GM18502 (cell line): ENCODE data around the gene MDN1.
"Not testable (repeated sequence)": the region's sequence is repeated elsewhere in the genome, so short reads cannot be mapped to it uniquely, and the experiment has no call there.

Experiments used
- ATAC-seq: cut with Tn5 transposase; IDR thresholded peaks from one replicate; pipeline ENCODE4 v1.9.1; 2021; ENCODE audit warnings: mild to moderate bottlenecking; ENCODE audit not compliant: unreplicated experiment, poor library complexity

Gene MDN1, protein sequence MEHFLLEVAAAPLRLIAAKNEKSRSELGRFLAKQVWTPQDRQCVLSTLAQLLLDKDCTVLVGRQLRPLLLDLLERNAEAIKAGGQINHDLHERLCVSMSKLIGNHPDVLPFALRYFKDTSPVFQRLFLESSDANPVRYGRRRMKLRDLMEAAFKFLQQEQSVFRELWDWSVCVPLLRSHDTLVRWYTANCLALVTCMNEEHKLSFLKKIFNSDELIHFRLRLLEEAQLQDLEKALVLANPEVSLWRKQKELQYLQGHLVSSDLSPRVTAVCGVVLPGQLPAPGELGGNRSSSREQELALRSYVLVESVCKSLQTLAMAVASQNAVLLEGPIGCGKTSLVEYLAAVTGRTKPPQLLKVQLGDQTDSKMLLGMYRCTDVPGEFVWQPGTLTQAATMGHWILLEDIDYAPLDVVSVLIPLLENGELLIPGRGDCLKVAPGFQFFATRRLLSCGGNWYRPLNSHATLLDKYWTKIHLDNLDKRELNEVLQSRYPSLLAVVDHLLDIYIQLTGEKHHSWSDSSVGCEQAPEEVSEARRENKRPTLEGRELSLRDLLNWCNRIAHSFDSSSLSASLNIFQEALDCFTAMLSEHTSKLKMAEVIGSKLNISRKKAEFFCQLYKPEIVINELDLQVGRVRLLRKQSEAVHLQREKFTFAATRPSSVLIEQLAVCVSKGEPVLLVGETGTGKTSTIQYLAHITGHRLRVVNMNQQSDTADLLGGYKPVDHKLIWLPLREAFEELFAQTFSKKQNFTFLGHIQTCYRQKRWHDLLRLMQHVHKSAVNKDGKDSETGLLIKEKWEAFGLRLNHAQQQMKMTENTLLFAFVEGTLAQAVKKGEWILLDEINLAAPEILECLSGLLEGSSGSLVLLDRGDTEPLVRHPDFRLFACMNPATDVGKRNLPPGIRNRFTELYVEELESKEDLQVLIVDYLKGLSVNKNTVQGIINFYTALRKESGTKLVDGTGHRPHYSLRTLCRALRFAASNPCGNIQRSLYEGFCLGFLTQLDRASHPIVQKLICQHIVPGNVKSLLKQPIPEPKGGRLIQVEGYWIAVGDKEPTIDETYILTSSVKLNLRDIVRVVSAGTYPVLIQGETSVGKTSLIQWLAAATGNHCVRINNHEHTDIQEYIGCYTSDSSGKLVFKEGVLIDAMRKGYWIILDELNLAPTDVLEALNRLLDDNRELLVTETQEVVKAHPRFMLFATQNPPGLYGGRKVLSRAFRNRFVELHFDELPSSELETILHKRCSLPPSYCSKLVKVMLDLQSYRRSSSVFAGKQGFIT (N-terminal part only)

DNA sequence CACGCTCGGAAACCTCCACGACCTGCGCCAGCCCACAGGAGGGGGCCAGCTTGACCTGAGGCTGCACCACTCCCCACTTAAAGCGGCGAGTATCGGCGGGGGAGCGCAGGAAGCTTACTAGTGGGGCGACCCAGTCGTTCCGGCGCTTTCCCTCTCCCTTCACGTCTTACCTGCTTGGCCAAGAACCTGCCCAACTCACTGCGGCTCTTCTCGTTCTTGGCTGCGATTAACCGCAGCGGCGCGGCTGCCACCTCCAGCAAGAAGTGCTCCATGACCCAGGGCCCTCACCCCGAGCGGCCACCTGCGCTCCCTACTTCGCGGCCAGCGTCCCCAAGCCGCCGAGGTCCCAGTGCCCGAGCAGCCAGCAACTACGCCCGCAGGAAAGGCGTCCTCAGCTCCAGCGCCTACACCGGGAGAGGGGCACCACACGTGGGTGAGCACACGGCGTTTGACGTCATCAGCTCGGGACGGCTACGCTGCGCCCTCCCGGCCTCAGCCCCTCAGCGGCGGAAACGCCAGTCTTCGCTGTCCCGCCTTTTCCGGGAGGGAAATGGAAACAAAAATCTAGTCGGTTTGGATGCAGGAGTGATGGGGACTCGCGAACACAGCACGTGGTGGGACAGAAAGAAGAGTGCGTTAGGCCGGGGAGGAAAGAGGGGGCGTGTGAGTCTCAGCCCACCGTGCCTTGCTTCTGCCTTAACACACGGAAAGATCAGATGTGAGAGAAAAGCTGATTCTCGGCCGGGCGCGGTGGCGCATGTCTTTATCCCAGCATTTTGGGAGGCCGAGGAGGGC, at the start of gene MDN1:
MDN1 (minus strand) TSS at position 459 of the 795 bp plus-strand sequence; CDS start at position 272, 187 bp downstream.
- peak; percentile 93 for ATAC-seq

DNA sequence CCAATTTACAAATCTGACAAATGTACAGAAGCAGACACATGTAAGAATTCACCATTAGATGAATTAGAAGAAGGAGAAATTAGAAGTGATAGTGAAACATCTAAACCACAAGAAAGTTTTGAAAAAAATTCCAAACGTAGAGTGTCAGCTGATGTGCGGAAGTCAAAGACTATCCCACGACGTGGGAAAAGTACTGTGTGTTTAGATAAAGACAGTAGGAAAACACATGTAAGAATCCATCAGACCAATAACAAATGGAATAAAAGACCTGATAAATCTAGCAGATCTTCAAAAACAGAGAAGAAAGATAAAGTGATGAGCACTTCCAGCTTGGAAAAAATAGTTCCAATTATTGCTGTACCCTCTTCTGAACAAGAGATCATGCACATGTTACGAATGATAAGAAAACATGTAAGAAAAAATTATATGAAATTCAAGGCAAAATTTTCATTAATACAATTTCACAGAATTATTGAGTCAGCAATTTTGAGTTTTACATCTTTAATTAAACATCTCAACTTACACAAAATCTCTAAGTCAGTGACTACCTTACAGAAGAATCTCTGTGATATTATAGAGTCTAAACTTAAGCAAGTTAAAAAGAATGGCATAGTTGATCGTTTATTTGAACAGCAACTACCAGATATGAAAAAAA, 46.6 kb upstream of the MDN1 start:
- no peak for ATAC-seq

DNA sequence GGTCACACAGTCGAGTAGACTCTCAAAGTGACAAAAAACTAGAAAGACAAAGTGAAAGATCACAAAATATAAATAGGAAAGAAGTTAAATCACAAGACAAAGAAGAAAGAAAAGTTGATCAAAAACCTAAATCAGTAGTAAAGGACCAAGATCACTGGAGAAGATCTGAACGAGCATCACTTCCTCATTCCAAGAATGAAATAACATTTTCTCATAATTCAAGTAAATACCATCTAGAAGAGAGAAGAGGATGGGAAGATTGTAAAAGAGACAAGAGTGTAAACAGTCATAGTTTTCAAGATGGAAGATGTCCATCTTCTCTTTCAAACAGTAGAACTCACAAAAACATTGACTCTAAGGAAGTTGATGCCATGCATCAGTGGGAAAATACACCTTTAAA, 43.1 kb upstream of the MDN1 start:
- ATAC-seq: peak; percentile 5

DNA sequence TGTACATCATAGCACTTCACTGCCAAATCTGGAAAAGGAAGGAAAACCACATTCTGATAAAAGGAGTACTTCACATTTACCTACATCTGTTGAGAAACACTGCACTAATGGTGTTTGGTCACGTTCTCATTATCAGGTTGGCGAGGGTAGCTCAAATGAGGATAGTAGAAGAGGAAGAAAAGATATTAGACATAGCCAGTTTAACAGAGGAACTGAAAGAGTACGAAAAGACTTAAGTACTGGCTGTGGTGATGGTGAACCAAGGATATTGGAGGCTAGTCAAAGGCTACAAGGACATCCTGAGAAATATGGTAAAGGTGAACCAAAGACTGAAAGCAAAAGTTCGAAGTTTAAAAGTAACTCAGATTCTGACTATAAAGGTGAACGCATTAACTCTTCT, 42.7 kb upstream of the MDN1 start:
- ATAC-seq: peak; percentile 74

DNA sequence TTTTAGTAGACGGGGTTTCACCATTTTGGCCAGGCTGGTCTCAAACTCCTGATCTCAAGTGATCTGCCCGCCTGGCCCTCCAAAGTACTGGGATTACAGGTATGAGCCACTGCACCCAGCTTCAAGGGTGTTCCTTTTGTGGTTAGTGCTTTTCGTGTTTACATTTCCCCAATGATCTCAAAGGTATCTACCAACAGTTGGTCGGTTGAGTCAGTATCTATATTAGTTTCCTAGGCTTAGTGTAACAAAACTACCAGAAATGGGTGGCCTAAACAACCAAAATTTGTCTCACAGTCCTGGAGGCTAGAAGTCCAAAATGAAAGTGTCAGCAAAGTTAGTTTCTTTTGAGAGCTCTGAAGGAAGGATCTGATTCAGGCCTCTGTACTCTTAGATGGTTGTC, 40.1 kb upstream of the MDN1 start:
- ATAC-seq: peak; percentile 70

DNA sequence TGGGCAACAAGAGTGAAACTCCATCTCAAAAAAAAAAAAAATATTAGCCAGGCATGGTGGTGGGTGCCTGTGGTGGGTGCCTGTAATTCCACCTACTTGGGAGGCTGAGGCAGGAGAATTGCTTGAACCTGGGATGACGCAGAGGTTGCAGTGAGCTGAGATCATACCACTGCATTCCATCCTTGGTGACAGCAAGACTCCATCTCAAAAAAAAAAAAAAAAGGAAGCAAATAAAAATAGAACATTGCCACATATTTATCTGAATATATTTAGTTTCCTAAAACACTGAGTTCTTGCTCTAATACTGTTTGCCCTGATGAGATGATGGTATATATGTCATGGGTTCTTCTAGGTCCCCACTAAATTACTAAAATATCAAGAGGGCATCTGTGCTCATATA, 38.4 kb upstream of the MDN1 start:
- ATAC-seq: no peak

DNA sequence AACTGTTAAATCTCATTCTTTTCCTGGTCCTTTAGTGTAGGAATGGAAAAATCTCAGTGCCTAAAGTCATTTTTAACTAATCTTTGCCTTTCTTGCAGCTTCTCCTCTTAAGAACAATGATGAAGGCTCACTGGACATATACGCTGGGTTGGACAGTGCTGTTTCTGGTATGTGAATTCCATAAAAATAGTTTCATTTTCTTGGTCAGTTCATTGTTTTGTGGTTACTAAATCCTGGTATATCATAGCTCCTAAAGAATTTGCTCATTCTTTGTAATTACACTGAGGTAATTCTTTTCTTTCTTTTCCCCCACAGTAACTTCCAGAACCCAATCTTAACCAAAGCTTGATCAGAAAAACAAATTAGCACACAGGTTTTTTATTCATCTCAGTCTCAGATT, 33.5 kb upstream of the MDN1 start:
- ATAC-seq: no peak

DNA sequence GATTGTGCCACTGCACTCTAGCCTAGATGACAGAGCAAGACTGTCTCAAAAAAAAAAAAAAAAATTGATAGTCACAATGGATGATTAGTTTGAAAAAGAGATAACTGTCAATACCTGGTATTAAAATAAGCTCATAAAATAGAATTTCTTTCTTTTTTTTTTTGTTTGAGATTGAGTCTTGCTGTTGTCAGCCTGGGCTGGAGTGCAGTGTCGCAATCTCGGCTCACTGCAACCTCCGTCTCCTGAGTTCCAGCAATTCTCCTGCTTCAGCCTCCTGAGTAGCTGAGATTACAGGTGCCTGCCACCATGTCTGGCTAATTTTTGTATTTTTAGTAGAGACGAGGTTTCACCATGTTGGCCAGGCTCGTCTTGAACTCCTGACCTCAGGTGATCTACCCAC, 27.9 kb upstream of the MDN1 start:
- ATAC-seq: not testable (repeated sequence)

DNA sequence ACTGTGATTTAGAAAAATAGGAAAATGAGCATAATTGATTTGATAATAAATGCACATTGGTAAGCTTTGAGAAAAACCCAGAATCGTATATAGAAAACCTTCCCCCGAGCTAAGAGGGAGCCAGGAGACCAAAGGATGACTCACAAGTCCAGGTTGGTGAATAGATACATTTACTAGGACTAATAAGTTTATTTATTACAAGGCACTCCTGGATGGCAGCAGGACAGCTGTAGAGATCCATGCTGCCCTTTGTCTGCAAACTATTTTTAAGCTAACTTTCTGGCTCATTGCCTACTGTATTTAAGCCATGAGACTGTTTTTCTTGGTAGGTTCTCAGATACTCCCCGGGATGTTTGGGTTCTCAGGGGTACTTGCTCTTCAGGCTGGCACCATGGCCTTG, 23.5 kb upstream of the MDN1 start:
- ATAC-seq: no peak

DNA sequence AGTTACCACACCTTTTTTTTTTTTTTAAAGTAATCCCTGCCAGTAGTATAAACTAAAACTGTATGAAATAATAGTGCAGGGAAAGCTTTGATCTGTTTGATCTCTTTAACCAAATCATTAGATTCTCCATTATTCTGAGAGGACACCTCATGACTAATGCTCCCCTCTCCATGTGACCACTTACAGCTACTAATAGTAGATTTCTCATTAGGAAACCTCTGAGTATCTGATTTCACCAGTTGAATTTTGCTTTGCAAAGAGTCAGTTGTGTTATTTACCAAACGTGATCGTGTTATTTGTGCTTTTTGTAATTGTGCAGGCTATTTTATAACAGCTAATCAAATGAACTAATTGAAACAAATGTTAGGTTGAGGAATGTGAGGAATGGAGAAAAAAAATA, 22.6 kb upstream of the MDN1 start:
- no peak for ATAC-seq

DNA sequence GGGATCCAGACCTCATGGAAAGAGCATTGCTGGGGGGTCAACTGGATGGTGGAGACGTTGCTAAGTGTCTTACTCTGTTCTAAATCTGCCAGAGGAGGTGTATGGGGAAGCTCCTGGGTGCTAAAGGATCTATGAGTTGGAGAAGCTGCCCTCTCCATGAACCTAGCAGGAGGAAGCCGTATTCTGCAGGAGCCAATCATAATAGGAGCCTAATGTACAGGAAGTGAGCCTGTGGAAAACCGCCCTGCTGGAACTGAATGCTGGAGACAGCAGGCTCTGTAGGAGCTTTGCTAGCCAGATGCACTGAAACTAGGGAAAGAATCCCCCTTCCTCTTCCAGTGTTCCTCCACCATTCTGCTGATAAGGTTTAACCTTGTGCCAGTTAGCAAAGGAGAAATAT, 20.9 kb upstream of the MDN1 start:
- ATAC-seq: no peak

DNA sequence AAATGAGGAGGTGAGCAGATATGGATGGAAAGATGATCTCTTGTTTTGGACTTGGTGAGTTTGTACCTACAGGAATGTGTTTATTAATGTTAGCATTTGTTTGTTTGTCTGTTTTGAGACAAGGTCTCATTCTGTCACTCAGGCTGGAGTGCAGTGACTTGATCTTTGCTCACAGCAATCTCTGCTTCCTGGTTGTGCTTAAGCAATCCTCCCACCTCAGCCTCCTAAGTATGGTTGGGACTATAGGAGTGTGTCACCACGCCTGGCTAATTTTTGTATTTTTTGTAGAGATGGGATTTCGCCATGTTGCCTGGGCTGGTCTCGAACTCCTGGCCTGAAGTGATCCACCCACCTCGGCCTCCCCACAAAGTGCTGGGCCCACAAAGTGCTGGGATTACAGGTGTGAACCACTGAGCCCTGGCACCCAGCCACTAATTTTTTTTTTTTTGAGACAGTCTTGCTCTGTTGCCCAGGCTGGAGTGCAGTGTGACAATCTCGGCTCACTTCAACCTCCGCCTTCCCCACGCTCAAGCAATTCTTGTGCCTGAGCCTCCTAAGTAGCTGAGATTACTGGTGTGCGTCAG, 17.1 kb upstream of the MDN1 start:
- ATAC-seq: no peak

DNA sequence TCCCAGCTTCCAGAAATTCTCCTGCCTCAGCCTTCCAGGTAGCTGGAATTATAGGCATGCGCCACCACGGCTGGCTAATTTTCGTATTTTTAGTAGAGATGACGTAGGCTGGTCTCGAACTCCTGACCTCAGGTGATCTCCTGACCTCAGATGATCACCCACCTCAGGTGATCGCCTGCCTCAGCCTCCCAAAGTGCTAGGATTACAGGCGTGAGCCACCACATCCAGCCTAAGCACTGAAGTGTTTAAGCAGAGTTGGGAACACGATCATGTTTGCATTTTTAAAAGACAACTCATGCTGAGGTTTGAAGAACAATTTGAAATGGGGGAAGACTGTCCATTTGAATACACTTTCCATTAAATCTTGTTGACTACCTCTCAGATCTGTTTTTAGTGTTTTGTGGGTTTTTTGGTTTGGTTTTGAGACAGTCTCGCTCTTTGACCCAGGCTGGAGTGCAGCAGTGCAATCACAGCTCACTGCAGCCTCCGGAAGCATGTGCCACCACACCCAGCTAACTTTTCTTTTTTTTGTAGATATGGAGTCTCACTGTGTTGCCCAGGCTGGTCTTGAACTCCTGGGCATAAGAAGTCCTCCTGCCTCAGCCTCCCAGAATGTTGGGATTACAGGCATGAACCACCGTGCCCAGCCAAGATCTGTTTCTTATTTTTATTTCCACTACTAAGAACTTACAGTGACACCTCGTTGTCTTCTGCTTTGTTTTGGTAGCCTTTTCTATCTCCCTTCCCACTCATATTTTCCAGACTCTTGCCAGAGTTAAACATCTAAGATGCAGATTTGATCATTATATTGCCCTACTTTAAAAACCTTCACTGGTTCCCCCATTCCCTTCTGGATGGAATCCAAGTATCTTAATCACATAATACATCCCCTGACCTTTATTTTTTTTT, 15.5 kb upstream of the MDN1 start:
- peak; percentile 98 for ATAC-seq

DNA sequence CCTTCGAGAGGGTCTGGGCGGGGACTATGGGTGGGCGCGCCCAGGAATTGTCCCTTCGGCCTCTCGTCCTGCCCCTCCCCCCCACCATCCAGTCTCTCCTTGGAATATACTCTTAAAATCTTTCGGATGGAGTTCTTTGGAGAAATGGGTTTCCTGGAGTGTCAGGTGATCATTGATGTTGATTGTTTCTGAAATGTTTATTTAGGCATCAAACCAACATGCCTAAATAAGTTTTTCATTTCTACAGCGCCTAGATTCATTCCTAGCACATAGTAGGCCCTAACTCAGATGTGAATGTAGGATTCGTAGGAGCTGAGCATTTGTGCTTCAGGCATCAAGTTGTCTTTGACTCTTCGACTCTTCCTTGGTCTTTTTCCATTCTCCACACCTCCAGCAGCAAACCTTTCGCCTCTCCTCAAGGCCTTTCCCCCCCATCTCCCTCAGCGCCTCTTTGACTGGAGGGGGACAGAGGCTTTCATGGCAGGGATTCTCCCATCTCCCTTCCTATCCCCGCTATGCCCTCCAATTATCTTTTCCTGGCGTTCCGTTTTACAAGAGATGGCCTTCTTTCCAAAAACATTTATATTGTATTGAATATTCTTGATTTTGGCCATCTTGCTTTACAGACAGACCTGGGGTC, 10.7 kb upstream of the MDN1 start:
- no peak for ATAC-seq

DNA sequence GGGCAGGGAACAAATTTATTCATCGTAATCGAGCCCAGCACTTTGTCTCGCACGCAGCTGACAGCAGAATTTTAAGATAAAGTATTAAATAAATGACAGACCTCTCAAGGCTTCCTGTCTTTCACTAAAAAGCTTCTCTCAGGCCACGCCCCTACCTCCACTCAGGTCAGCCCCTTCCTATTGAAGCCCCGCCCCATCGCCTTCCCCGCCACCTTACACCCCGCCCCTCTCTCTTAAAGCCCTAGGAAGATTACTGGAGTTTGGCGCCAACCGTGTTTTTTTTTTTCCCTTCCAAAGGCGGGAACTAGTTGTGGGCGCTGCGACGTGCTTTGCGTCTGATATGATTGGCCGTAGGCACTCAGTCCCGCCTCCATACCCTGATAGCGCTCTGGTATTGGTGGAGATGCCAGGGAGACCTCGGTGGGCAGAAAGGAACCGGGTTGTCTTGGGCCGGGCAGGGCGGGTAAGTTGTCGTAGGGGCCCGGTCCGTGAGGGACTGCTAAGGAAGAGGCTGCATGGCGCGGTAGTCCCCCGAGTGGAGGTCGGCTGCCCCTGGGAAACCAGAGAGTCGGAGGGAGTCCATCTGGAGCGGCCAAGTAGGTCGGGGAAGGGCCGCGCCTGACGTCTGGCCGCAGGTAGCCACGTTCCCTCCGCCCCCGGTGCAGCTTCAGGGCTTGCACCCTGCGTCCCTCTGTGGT, 10.0 kb upstream of the MDN1 start, which contains the start of gene CASP8AP2:
CASP8AP2 (plus strand) TSS at position 409 of the 698 bp plus-strand sequence.
- ATAC-seq: peak; percentile 96

DNA sequence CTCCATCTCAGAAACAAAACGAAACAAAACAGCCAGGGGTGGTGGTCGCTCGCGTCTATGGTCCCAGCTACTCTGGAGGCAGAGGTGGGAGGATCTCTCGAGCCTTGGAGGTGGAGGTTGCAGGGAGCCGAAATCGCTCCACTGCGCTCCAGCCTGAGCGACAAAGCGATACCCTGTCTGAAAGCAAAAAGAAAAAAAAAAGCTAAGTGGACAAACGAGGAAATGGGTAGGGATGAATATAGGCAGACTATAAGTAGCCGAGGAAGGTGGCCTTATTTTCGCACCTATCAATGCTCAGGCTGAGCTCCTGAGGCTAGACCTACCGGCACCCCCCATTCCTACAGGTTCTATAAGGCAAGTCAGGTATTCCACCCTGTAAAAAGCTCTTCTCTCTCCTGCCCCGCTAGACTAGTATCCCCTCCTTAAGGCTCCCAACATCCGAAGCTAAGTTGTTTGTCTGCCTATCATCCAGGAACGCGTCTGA, 9.4 kb upstream of the MDN1 start:
- ATAC-seq: peak; percentile 46
